Left ventricle myocardium inferior (tissue), 1 donor: ENCODE results near the gene SLC4A1AP. TPM values are rescaled to one million over a fixed set of nuclear protein-coding genes. Genes with fewer than 3 reads are reported as not detected.

ENCODE experiments used
- DNase-seq: peaks from one replicate; pipeline ENCODE4 v3.0.0-alpha.2; 2020
- H3K27ac ChIP-seq: fragments of 200-600 bp; replicated peaks from 2 replicates; pipeline ENCODE4 v1.8.0; 2021
- H3K27me3 ChIP-seq: fragments of 200-600 bp; 2 replicates; pipeline ENCODE4 v1.8.0; 2021; ENCODE audit warnings: low read depth
- H3K36me3 ChIP-seq: fragments of 200-600 bp; 2 replicates; pipeline ENCODE4 v1.8.0; 2021
- H3K4me1 ChIP-seq: fragments of 200-600 bp; 2 replicates; pipeline ENCODE4 v1.8.0; 2021
- H3K4me3 ChIP-seq: fragments of 200-600 bp; 2 replicates; pipeline ENCODE4 v1.8.0; 2021; ENCODE audit warnings: mild to moderate bottlenecking, moderate library complexity
- H3K9me3 ChIP-seq: fragments of 200-600 bp; replicated peaks from 2 replicates; pipeline ENCODE4 v1.8.0; 2021
- intact Hi-C: fragments of 100-400 bp; cut with micrococcal nuclease; formaldehyde crosslinking; loops from one replicate; pipeline ENCODE4 v1.11.0; 2022
- total RNA-seq: library from RNA; stranded (reverse); fragmentation: NEBNext Ultra II Directional; extraction: Animal tissue kit (Norgen Biotek cat#: 25700); gene quantifications from one replicate; pipeline ENCODE4 v1.2.1, GENCODE V29; 2021
- TF ChIP-seq, protein P1 (sequence below): fragments of 200-600 bp; IDR thresholded peaks from 2 replicates; pipeline ENCODE4 v1.8.0; 2021; ENCODE audit warnings: antibody characterized with exemption, mild to moderate bottlenecking, borderline replicate concordance
- donor health status: DM: no; HTN: yes; CAD: no; lungs with severe emphysema.

The SLC4A1AP gene
- total RNA-seq, 1 donor from 2014 or later = 21.3 TPM

DNA sequence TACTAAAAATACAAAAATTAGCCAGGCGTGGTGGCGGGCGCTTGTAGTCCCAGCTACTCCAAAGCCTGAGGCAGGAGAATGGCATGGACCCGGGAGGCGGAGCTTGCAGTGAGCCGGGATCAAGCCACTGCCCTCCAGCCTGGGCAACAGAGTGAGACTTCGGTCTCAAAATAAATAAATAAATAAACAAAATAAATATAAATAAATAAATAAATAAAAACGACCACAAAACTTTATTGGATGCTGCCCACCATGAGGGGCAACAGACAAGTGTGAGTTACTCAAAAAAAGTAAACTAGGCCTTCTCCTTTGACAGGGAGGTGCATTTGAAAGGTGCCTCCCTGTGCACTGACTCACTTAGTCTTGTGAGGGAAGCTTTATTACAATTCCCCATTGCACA, 50.4 kb downstream of the SLC4A1AP start:
- H3K4me1 ChIP-seq = peaks cover 65% of the 10 kb centered on the region
- no peaks in the 10 kb centered on the region for H3K9me3 ChIP-seq
- H3K36me3 ChIP-seq = no peaks in the 10 kb centered on the region
- intact Hi-C loops = no loop called here
- peak overlapping the region; percentile 96 for H3K27ac ChIP-seq
- H3K4me3 ChIP-seq = peak overlapping the region; percentile 66
- TF ChIP-seq, protein P1, sequence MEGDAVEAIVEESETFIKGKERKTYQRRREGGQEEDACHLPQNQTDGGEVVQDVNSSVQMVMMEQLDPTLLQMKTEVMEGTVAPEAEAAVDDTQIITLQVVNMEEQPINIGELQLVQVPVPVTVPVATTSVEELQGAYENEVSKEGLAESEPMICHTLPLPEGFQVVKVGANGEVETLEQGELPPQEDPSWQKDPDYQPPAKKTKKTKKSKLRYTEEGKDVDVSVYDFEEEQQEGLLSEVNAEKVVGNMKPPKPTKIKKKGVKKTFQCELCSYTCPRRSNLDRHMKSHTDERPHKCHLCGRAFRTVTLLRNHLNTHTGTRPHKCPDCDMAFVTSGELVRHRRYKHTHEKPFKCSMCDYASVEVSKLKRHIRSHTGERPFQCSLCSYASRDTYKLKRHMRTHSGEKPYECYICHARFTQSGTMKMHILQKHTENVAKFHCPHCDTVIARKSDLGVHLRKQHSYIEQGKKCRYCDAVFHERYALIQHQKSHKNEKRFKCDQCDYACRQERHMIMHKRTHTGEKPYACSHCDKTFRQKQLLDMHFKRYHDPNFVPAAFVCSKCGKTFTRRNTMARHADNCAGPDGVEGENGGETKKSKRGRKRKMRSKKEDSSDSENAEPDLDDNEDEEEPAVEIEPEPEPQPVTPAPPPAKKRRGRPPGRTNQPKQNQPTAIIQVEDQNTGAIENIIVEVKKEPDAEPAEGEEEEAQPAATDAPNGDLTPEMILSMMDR = no peak
- H3K27me3 ChIP-seq = no peaks in the 10 kb centered on the region
- no peak for DNase-seq

DNA sequence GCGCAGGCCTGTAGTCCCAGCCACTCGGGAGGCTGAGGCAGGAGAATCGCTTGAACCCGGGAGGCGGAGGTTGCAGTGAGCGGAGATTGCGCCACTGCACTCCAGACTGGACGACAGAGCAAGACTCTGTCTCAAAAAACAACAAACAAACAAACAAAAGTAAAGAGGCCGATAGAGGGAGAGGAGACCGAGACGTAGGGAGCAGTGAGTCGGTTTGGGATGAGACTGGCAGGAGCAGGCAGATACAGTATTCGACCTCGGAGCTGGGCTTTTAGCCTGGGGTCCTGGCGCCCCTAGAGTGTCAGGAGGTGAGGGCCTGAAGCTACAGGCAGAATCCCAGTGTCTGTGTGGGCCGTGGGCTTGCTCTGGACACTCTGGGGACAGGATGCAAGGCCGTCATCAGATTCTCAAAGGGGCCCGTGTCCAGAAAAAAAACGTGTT, 51.2 kb downstream of the SLC4A1AP start:
- peak overlapping the region; percentile 66 for H3K4me3 ChIP-seq
- TF ChIP-seq, protein P1 = no peak
- peak overlapping the region; percentile 96 for H3K27ac ChIP-seq
- DNase-seq = no peak
- intact Hi-C loops = no loop called here
- H3K4me1 ChIP-seq = peaks cover 60% of the 10 kb centered on the region
- H3K36me3 ChIP-seq = no peaks in the 10 kb centered on the region
- H3K27me3 ChIP-seq = no peaks in the 10 kb centered on the region
- H3K9me3 ChIP-seq = no peaks in the 10 kb centered on the region

DNA sequence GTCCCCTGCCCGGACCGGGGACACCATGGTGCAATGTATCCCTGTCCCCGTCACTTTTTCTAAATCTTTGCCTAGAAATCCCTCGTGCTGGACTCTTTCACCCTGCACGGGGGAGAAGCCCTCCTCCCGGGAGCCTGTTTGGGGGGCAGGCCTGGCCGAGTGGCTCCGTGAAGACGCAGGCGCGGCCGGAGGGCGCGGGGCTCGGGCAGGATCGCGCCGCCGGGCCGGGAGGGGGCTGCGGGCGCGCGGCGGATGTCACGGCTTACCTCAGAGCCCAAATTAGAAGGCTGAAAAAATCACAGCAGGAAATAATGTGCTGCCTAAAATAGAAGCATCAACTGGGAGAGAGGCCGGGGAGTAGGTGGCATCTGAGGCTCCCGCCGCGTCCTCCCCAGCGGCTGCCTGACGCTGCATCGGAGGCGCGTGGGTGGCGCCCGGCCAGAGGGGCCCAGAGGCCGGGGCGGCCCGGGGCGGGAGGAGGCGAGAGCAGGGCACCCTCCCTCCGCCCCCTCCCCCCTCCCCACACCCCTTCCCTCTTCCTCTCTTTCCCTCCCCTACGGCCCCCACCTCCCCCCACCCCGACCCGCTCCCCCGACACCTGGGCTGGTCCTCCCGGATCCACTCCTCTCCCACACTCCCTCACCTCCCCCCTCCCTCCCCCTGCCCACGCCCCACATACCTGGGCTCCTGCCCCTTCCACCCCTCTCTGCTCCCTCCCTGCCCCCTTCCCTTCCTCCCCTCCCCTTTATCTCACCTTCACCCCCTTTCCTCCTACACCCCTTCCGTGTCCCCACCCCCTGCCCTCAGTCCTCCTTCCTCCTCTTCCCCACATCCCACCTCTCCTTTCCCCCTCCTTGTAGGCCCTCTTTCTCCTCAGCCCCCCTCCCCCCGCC, 51.9 kb downstream of the SLC4A1AP start:
- no peaks in the 10 kb centered on the region for H3K36me3 ChIP-seq
- no peaks in the 10 kb centered on the region for H3K9me3 ChIP-seq
- intact Hi-C loops = no loop called here
- no peaks in the 10 kb centered on the region for H3K27me3 ChIP-seq
- TF ChIP-seq, protein P1 = no peak
- H3K4me1 ChIP-seq = peaks cover 57% of the 10 kb centered on the region
- peak; percentile 79 for DNase-seq
- H3K27ac ChIP-seq = peak overlapping the region; percentile 96
- peak overlapping the region; percentile 66 for H3K4me3 ChIP-seq

DNA sequence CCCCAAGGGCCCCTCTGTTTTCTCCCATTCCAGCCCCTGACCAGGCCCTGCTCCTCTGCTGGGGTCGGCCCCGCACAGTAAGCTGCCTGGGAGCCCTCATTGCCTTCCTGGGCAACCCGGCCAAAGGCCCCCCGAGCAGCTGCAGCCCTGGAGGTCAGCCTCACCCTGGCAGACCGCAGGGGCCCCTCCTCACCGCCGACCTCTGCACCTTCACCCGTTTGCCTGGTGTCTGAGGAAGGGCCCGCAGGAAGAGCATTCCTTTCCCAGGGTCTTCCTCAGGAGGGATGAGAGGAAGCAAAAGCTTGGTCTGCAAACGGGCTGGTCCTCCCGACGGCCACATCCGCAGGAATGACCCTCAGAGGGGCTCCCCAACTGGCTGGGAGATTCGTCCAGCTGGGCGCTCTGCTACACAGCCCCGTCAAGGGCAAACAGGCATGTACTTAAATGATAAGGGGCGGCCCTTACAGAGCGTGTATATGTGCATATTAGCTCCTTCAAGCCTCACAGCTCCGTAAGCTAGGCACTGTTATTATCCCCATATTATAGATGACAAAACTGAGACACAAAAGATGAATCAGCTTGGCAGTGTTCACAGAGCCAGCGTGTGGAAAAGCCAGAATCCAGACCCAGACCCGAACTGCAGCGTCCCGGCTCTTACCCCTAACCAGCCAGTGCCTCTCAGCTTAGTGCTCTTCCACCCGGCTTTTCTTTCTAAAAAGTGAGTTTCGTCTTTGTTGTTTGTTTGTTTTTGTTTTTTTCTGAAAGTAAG, 52.8 kb downstream of the SLC4A1AP start:
- DNase-seq = no peak
- intact Hi-C loops = no loop called here
- peaks cover 58% of the 10 kb centered on the region for H3K4me1 ChIP-seq
- no peaks in the 10 kb centered on the region for H3K27me3 ChIP-seq
- peak overlapping the region; percentile 66 for H3K4me3 ChIP-seq
- H3K9me3 ChIP-seq = no peaks in the 10 kb centered on the region
- TF ChIP-seq, protein P1 = no peak
- H3K27ac ChIP-seq = peak overlapping the region; percentile 96
- no peaks in the 10 kb centered on the region for H3K36me3 ChIP-seq

DNA sequence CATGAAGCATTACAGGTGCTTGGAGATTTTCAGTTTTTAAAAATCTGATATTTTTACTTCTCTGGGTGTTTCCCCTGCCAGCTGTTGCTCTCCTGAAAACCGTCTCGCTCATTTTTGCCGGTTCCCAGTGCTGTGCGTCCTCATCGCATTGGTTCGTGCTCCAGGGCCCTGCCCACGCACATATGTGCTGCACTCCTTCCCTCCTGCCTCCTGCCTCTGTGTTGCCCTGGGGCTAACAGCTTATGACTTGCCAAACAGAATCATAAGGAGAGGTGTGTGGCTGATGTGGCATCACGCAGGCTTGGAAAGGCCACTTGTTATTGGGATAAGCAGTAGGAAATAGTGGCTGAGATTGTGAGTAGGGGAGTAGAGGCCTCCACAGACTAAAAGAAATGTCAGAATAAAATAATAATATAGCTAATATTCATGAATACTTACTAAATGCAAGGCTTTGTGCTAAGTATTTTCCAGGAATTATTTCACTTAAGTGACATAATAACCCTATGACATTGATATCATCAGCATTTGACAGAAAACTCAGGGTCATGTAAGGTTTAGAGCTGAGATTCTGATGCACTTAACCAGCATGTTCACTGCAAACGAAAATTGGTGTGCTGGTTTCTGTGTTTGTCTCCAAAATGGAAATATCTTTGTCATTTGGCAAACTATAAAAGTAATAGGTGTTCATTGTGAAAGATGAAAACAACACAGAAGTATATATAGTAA, 53.5 kb downstream of the SLC4A1AP start:
- TF ChIP-seq, protein P1 = no peak
- H3K4me3 ChIP-seq = peak overlapping the region; percentile 66
- intact Hi-C loops = no loop called here
- peaks cover 56% of the 10 kb centered on the region for H3K4me1 ChIP-seq
- peak; percentile 50 for DNase-seq
- H3K9me3 ChIP-seq = no peaks in the 10 kb centered on the region
- H3K27ac ChIP-seq = peak overlapping the region; percentile 96
- H3K36me3 ChIP-seq = no peaks in the 10 kb centered on the region
- no peaks in the 10 kb centered on the region for H3K27me3 ChIP-seq
